Measurements from ENCODE around the gene ATP5MC3. TPM values are rescaled to one million over a fixed set of nuclear protein-coding genes. Genes with fewer than 3 reads are reported as not detected.

ATP5MC3 gene
- total RNA-seq, 5 donors from 2014 or later (not counting 1 experiment from before 2014, with no cell fraction given) = 74.4 to 91.3 (median 89.4) TPM

- Mint-ChIP-seq H3K4me3 (no peak overlapping the region), H3K36me3 (peaks cover 49% of the 10 kb centered on the region), H3K27me3 (no peaks in the 10 kb centered on the region), H3K9me3 (no peaks in the 10 kb centered on the region), H3K27ac (no peak overlapping the region), H3K4me1 (peaks cover 26 to 46% (median 40%) of the 10 kb centered on the region in 3 donors)
- no CpG with 5 or more reads among the region's 2 CpGs for WGBS (ENCODE audit: insufficient coverage)
- no peak for DNase-seq
- Histone ChIP-seq H3K4me3 (ENCODE audit: control insufficient read depth in 1 of 2, extremely low read depth in 1 of 2, low read length in 1 of 2) (no peak overlapping the region), H3K27me3 (replicated peaks in 1 of 2; ENCODE audit: control insufficient read depth in 2 of 2, extremely low read depth in 1 of 2, insufficient read depth in 2 of 2, low read length in 1 of 2) (no peaks in the 10 kb centered on the region), H3K4me1 (ENCODE audit: control insufficient read depth in 1 of 2, extremely low read depth in 1 of 2, insufficient read depth in 2 of 2, low read length in 2 of 2) (no peaks in the 10 kb centered on the region), H3K27ac (ENCODE audit: low read length) (no peak overlapping the region), H3K36me3 (ENCODE audit: control insufficient read depth in 2 of 2, extremely low read depth in 1 of 2, insufficient read depth in 1 of 2, low read length in 1 of 2) (peaks cover 0 to 18% of the 10 kb centered on the region in 2 donors), H3K9me3 (no peaks in the 10 kb centered on the region)
- ATAC-seq (replicated peaks in 1 of 4) = no peak
- ChIA-PET CTCF (interaction anchor here (1.2 to 1.5 kb wide), 2 partner anchors 17 to 26 kb away, joined by 3 read pairs; no protein-coding TSS in a partner anchor), POLR2A (interaction anchor here in 1 of 2 donors (1.0 kb wide), 1 partner anchor 8 kb away, joined by 3 read pairs; no protein-coding TSS in a partner anchor)
These were observed 43.7 kb downstream of the ATP5MC3 start for GRCh38 chr2:175137793-175138192.

DNA sequence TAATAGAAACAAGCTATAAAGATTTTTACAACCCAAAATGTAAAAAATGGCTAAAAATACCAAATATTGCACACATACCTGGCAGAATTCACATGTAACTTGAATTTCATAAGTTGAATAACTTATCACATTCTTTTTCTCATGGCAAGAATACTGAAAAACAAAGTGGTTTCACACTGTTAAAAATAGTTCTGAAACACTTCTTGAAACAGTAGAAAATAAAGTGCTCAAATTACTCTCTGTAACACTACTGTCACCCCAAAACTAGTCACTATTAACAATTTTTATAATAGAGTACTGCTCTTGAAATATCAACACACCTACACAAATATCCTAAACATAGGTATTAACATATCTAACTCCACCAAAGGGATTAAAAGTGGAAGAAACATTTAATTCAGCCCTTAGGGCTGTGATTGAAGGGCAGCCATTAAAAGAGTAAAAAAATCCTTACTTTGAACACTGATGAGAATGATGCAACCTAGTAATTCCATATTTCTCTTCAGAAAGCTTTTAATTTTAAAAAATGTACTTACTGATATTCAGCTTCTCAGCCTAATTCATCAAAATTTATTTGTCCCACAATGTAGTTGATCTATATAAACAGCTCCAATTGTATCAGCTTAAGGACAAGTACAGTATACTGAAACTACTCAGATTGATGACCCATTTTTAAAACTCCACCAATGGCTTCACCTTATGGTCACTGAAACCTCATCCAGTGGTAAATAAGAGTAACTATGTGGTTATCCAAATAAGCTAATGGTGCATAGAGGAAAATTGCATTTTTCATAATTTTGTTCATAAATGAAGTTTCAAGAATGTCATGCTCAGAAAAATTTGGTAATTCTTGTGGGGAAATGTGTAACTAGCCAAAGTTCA lies 44.9 kb downstream of the ATP5MC3 start:
- Mint-ChIP-seq H3K27ac (no peak overlapping the region), H3K4me3 (no peak overlapping the region)

GRCh38 chr2:175135862-175136261 lies 45.6 kb downstream of the ATP5MC3 start:
- peaks cover 20 to 38% (median 31%) of the 10 kb centered on the region in 3 donors for H3K4me1 Mint-ChIP-seq
- peaks cover 48% of the 10 kb centered on the region for H3K36me3 Mint-ChIP-seq
- Histone ChIP-seq H3K4me1 (ENCODE audit: control insufficient read depth in 1 of 2, extremely low read depth in 1 of 2, insufficient read depth in 2 of 2, low read length in 2 of 2) (no peaks in the 10 kb centered on the region), H3K27me3 (replicated peaks in 1 of 2; ENCODE audit: control insufficient read depth in 2 of 2, extremely low read depth in 1 of 2, insufficient read depth in 2 of 2, low read length in 1 of 2) (no peaks in the 10 kb centered on the region), H3K9me3 (no peaks in the 10 kb centered on the region), H3K27ac (ENCODE audit: low read length) (no peak overlapping the region), H3K36me3 (ENCODE audit: control insufficient read depth in 2 of 2, extremely low read depth in 1 of 2, insufficient read depth in 1 of 2, low read length in 1 of 2) (peaks cover 0 to 28% of the 10 kb centered on the region in 2 donors), H3K4me3 (ENCODE audit: control insufficient read depth in 1 of 2, extremely low read depth in 1 of 2, low read length in 1 of 2) (no peak overlapping the region)
- no peak for DNase-seq
- ATAC-seq (replicated peaks in 1 of 4) = no peak
- H3K27ac Mint-ChIP-seq = no peak overlapping the region
- no peak overlapping the region for H3K4me3 Mint-ChIP-seq
- POLR2A ChIA-PET = interaction anchor here in 1 of 2 donors (0.7 kb wide), 1 partner anchor 21 kb away, joined by 10 read pairs; no protein-coding TSS in a partner anchor
- no CpG with 5 or more reads among the region's 2 CpGs for WGBS (ENCODE audit: insufficient coverage)
- no peaks in the 10 kb centered on the region for H3K27me3 Mint-ChIP-seq
- no peaks in the 10 kb centered on the region for H3K9me3 Mint-ChIP-seq
- CTCF ChIA-PET = interaction anchor here (0.7 to 1.2 kb wide), 2 partner anchors 15 to 51 kb away, joined by 3 to 4 read pairs; no protein-coding TSS in a partner anchor

More for the DNA sequence above, 44.9 kb downstream of the ATP5MC3 start:
- ChIA-PET CTCF (interaction anchor here (0.7 to 1.2 kb wide), 4 partner anchors 14 to 724 kb away, joined by 3 to 4 read pairs (median 3); no protein-coding TSS in a partner anchor), POLR2A (no interaction called here)
- DNase-seq (no peak), ATAC-seq (replicated peaks in 1 of 4) (no peak)
- no peaks in the 10 kb centered on the region for H3K27me3 Mint-ChIP-seq
- H3K36me3 ChIP-seq (ENCODE audit: control insufficient read depth in 2 of 2, extremely low read depth in 1 of 2, insufficient read depth in 1 of 2, low read length in 1 of 2) = peaks cover 0 to 24% of the 10 kb centered on the region in 2 donors
- H3K9me3 Mint-ChIP-seq = no peaks in the 10 kb centered on the region
- H3K9me3 ChIP-seq = no peaks in the 10 kb centered on the region
- peaks cover 20 to 39% (median 33%) of the 10 kb centered on the region in 3 donors for H3K4me1 Mint-ChIP-seq
- no peaks in the 10 kb centered on the region for H3K4me1 ChIP-seq (ENCODE audit: control insufficient read depth in 1 of 2, extremely low read depth in 1 of 2, insufficient read depth in 2 of 2, low read length in 2 of 2)
- peaks cover 44% of the 10 kb centered on the region for H3K36me3 Mint-ChIP-seq
- no peak overlapping the region for H3K27ac ChIP-seq (ENCODE audit: low read length)
- H3K4me3 ChIP-seq (ENCODE audit: control insufficient read depth in 1 of 2, extremely low read depth in 1 of 2, low read length in 1 of 2) = no peak overlapping the region
- H3K27me3 ChIP-seq (replicated peaks in 1 of 2; ENCODE audit: control insufficient read depth in 2 of 2, extremely low read depth in 1 of 2, insufficient read depth in 2 of 2, low read length in 1 of 2) = no peaks in the 10 kb centered on the region

- Histone ChIP-seq H3K27me3 (replicated peaks in 1 of 2; ENCODE audit: control insufficient read depth in 2 of 2, extremely low read depth in 1 of 2, insufficient read depth in 2 of 2, low read length in 1 of 2) (no peaks in the 10 kb centered on the region), H3K36me3 (ENCODE audit: control insufficient read depth in 2 of 2, extremely low read depth in 1 of 2, insufficient read depth in 1 of 2, low read length in 1 of 2) (peaks cover 0 to 28% of the 10 kb centered on the region in 2 donors), H3K9me3 (no peaks in the 10 kb centered on the region), H3K4me1 (ENCODE audit: control insufficient read depth in 1 of 2, extremely low read depth in 1 of 2, insufficient read depth in 2 of 2, low read length in 2 of 2) (no peaks in the 10 kb centered on the region), H3K27ac (ENCODE audit: low read length) (no peak overlapping the region), H3K4me3 (ENCODE audit: control insufficient read depth in 1 of 2, extremely low read depth in 1 of 2, low read length in 1 of 2) (no peak overlapping the region)
- H3K36me3 Mint-ChIP-seq = peaks cover 53% of the 10 kb centered on the region
- ChIA-PET POLR2A (interaction anchor here in 1 of 2 donors (0.7 kb wide), 1 partner anchor 20 kb away, joined by 10 read pairs; no protein-coding TSS in a partner anchor), CTCF (no interaction called here)
- no peaks in the 10 kb centered on the region for H3K27me3 Mint-ChIP-seq
- no peak overlapping the region for H3K27ac Mint-ChIP-seq
- ATAC-seq (replicated peaks in 1 of 4) (no peak), DNase-seq (no peak)
- peaks cover 18 to 37% (median 29%) of the 10 kb centered on the region in 3 donors for H3K4me1 Mint-ChIP-seq
- no CpG with 5 or more reads among the region's 3 CpGs for WGBS (ENCODE audit: insufficient coverage)
- H3K4me3 Mint-ChIP-seq = no peak overlapping the region
- H3K9me3 Mint-ChIP-seq = no peaks in the 10 kb centered on the region
These were observed 46.3 kb downstream of the ATP5MC3 start for GRCh38 chr2:175135177-175135576.

- no peak overlapping the region for H3K27ac ChIP-seq (ENCODE audit: low read length)
- no peaks in the 10 kb centered on the region for H3K9me3 ChIP-seq
- ATAC-seq (replicated peaks in 1 of 4) = no peak
- WGBS (ENCODE audit: insufficient coverage) = no CpG with 5 or more reads among the region's 2 CpGs
- no peak overlapping the region for H3K27ac Mint-ChIP-seq
- peaks cover 12 to 13% (median 13%) of the 10 kb centered on the region in 3 donors for H3K4me1 Mint-ChIP-seq
- POLR2A ChIA-PET = interaction anchor here in 1 of 2 donors (0.6 kb wide), 1 partner anchor 11 kb away, joined by 3 read pairs; no protein-coding TSS in a partner anchor
- no peaks in the 10 kb centered on the region for H3K4me1 ChIP-seq (ENCODE audit: control insufficient read depth in 1 of 2, extremely low read depth in 1 of 2, insufficient read depth in 2 of 2, low read length in 2 of 2)
- no peak for DNase-seq
- no peaks in the 10 kb centered on the region for H3K27me3 ChIP-seq (replicated peaks in 1 of 2; ENCODE audit: control insufficient read depth in 2 of 2, extremely low read depth in 1 of 2, insufficient read depth in 2 of 2, low read length in 1 of 2)
- no peaks in the 10 kb centered on the region for H3K27me3 Mint-ChIP-seq
- no peak overlapping the region for H3K4me3 ChIP-seq (ENCODE audit: control insufficient read depth in 1 of 2, extremely low read depth in 1 of 2, low read length in 1 of 2)
- CTCF ChIA-PET = interaction anchor here in 1 of 2 donors (0.9 kb wide), 1 partner anchor 431 kb away, joined by 3 read pairs; no protein-coding TSS in a partner anchor
- H3K36me3 ChIP-seq (ENCODE audit: control insufficient read depth in 2 of 2, extremely low read depth in 1 of 2, insufficient read depth in 1 of 2, low read length in 1 of 2) = peaks cover 6 to 29% of the 10 kb centered on the region in 2 donors
- no peak overlapping the region for H3K4me3 Mint-ChIP-seq
- H3K36me3 Mint-ChIP-seq = peaks cover 54% of the 10 kb centered on the region
- H3K9me3 Mint-ChIP-seq = no peaks in the 10 kb centered on the region
These were observed 50.3 kb downstream of the ATP5MC3 start for GRCh38 chr2:175131252-175131651.

DNA sequence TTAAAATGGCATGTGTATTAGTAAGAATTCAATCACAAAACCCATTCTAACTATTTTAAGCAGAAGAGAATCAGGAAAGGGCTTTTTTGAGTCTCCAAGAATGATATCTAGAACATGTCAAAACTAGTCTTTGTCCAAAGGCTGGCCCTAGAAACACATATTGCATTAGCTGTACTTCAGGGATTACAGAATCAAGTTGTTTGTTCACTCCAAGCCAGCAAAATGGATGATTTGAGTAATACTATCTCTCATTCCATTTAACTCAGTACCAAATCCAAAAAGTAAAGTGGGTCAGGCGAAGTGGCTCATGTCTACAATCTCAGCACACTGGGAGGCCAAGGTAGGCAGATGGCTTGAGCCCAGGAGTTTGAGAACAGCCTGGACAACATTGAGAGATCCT lies 54.8 kb downstream of the ATP5MC3 start:
- Histone ChIP-seq H3K9me3 (no peaks in the 10 kb centered on the region), H3K4me3 (ENCODE audit: control insufficient read depth in 1 of 2, extremely low read depth in 1 of 2, low read length in 1 of 2) (no peak overlapping the region), H3K36me3 (ENCODE audit: control insufficient read depth in 2 of 2, extremely low read depth in 1 of 2, insufficient read depth in 1 of 2, low read length in 1 of 2) (peaks cover 6 to 11% of the 10 kb centered on the region in 2 donors), H3K4me1 (ENCODE audit: control insufficient read depth in 1 of 2, extremely low read depth in 1 of 2, insufficient read depth in 2 of 2, low read length in 2 of 2) (no peaks in the 10 kb centered on the region), H3K27me3 (replicated peaks in 1 of 2; ENCODE audit: control insufficient read depth in 2 of 2, extremely low read depth in 1 of 2, insufficient read depth in 2 of 2, low read length in 1 of 2) (no peaks in the 10 kb centered on the region), H3K27ac (ENCODE audit: low read length) (no peak overlapping the region)
- H3K27me3 Mint-ChIP-seq = no peaks in the 10 kb centered on the region
- 100% methylated on average over 1 of the region's 1 CpG for WGBS (ENCODE audit: insufficient coverage)
- H3K27ac Mint-ChIP-seq = no peak overlapping the region
- ChIA-PET POLR2A (interaction anchor here in 1 of 2 donors (0.6 to 0.7 kb wide), 2 partner anchors 18 to 20 kb away, joined by 3 read pairs; no protein-coding TSS in a partner anchor), CTCF (no interaction called here)
- DNase-seq (no peak), ATAC-seq (replicated peaks in 1 of 4) (no peak)
- peaks cover 22 to 27% (median 27%) of the 10 kb centered on the region in 3 donors for H3K4me1 Mint-ChIP-seq
- H3K9me3 Mint-ChIP-seq = no peaks in the 10 kb centered on the region
- peaks cover 36% of the 10 kb centered on the region for H3K36me3 Mint-ChIP-seq
- H3K4me3 Mint-ChIP-seq = no peak overlapping the region

Measured in T-cell (primary cell).